ENCODE data around the gene EPHA3. TPM values are rescaled to one million over a fixed set of nuclear protein-coding genes. Genes with fewer than 3 reads are reported as not detected.

Gene EPHA3
- total RNA-seq, 1 experiment from 2014 or later = not detected

GRCh38 chr3:89449086-89449485 is 341.7 kb downstream of the EPHA3 start:
- no peak for DNase-seq
- no peak overlapping the region for H3K4me3 ChIP-seq (ENCODE audit: low read depth, low read length)
- H3K27ac Mint-ChIP-seq (ENCODE audit: unreplicated experiment) = no peak overlapping the region
- no TSS peak for BruUV-seq (replicated peaks)
- H3K27me3 Mint-ChIP-seq (ENCODE audit: insufficient read depth, unreplicated experiment) = no peaks in the 10 kb centered on the region
- CTCF ChIA-PET = no interaction called here
- intact Hi-C loops (cut with micrococcal nuclease; ENCODE audit: unreplicated experiment) = no loop called here
- no peaks in the 10 kb centered on the region for H3K36me3 ChIP-seq (ENCODE audit: control insufficient read depth, insufficient read depth, low read length)
- H3K9me3 ChIP-seq = no peaks in the 10 kb centered on the region
- no peaks in the 10 kb centered on the region for H3K4me1 Mint-ChIP-seq (ENCODE audit: low read depth, unreplicated experiment)
- TF ChIP-seq, protein P1, sequence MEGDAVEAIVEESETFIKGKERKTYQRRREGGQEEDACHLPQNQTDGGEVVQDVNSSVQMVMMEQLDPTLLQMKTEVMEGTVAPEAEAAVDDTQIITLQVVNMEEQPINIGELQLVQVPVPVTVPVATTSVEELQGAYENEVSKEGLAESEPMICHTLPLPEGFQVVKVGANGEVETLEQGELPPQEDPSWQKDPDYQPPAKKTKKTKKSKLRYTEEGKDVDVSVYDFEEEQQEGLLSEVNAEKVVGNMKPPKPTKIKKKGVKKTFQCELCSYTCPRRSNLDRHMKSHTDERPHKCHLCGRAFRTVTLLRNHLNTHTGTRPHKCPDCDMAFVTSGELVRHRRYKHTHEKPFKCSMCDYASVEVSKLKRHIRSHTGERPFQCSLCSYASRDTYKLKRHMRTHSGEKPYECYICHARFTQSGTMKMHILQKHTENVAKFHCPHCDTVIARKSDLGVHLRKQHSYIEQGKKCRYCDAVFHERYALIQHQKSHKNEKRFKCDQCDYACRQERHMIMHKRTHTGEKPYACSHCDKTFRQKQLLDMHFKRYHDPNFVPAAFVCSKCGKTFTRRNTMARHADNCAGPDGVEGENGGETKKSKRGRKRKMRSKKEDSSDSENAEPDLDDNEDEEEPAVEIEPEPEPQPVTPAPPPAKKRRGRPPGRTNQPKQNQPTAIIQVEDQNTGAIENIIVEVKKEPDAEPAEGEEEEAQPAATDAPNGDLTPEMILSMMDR (IDR thresholded peaks at IDR 0.05; ENCODE audit: insufficient read depth in 1 of 2, low read depth in 1 of 2, low read length in 1 of 2, severe bottlenecking in 1 of 2, unreplicated experiment in 1 of 2) = no peak
- POLR2A ChIA-PET = no interaction called here
- H3K27me3 ChIP-seq (replicated peaks; ENCODE audit: control insufficient read depth, insufficient read depth, low read length) = no peaks in the 10 kb centered on the region
- H3K4me3 Mint-ChIP-seq (ENCODE audit: unreplicated experiment) = no peak overlapping the region
- H3K36me3 Mint-ChIP-seq (ENCODE audit: insufficient read depth, unreplicated experiment) = no peaks in the 10 kb centered on the region
- no peaks in the 10 kb centered on the region for H3K9me3 Mint-ChIP-seq (ENCODE audit: unreplicated experiment)
- H3K4me1 ChIP-seq = no peaks in the 10 kb centered on the region

DNA sequence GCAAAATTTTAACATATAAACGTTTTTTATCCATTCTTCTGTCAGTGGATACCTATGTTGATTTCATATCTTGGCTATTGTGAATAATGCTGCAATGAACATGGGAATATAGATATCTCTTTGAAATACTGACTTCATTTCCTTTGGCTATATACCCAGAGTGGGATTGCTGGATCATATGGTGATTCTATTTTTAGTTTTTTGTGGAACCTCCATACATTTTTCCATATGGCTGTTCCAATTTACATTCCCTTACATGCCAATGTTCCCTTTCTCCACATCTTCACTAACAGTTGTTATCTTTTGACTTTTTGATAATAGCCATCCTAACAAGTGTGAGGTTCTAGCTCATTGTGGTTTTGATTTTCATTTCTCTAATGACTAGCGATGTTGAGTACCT is 344.6 kb downstream of the EPHA3 start:
- no peaks in the 10 kb centered on the region for H3K36me3 ChIP-seq (ENCODE audit: control insufficient read depth, insufficient read depth, low read length)
- no peak for DNase-seq
- Mint-ChIP-seq H3K9me3 (ENCODE audit: unreplicated experiment) (no peaks in the 10 kb centered on the region), H3K36me3 (ENCODE audit: insufficient read depth, unreplicated experiment) (no peaks in the 10 kb centered on the region), H3K4me1 (ENCODE audit: low read depth, unreplicated experiment) (no peaks in the 10 kb centered on the region), H3K4me3 (ENCODE audit: unreplicated experiment) (no peak overlapping the region), H3K27ac (ENCODE audit: unreplicated experiment) (no peak overlapping the region), H3K27me3 (ENCODE audit: insufficient read depth, unreplicated experiment) (no peaks in the 10 kb centered on the region)
- no peaks in the 10 kb centered on the region for H3K9me3 ChIP-seq
- no peaks in the 10 kb centered on the region for H3K27me3 ChIP-seq (replicated peaks; ENCODE audit: control insufficient read depth, insufficient read depth, low read length)
- no TSS peak for BruUV-seq (replicated peaks)
- POLR2A ChIA-PET = no interaction called here
- H3K4me3 ChIP-seq (ENCODE audit: low read depth, low read length) = no peak overlapping the region
- TF ChIP-seq, protein P1 (IDR thresholded peaks at IDR 0.05; ENCODE audit: insufficient read depth in 1 of 2, low read depth in 1 of 2, low read length in 1 of 2, severe bottlenecking in 1 of 2, unreplicated experiment in 1 of 2) = no peak
- intact Hi-C loops (cut with micrococcal nuclease; ENCODE audit: unreplicated experiment) = no loop called here
- CTCF ChIA-PET = no interaction called here
- no peaks in the 10 kb centered on the region for H3K4me1 ChIP-seq

DNA sequence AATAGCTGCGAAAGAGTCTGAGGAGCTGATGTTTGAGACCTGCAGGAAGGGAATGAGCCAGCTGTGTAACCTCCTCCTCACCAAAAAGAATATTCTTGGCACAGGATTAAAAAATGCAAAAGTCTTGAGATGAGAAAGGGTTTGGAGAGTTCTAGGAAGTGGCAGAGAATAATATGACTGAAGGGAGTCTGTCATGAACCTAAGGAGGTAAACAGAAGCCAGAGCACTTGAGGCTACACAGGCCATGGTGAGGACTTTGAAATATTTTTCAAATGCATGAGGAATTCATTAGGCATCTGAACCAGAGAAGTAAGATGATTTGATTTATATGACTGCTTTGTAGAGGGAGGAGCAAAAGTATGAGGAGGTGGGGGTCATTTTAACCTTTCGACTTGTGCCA is 347.8 kb downstream of the EPHA3 start:
- Mint-ChIP-seq H3K27ac (ENCODE audit: unreplicated experiment) (no peak overlapping the region), H3K27me3 (ENCODE audit: insufficient read depth, unreplicated experiment) (no peaks in the 10 kb centered on the region), H3K36me3 (ENCODE audit: insufficient read depth, unreplicated experiment) (no peaks in the 10 kb centered on the region), H3K4me3 (ENCODE audit: unreplicated experiment) (no peak overlapping the region), H3K9me3 (ENCODE audit: unreplicated experiment) (no peaks in the 10 kb centered on the region), H3K4me1 (ENCODE audit: low read depth, unreplicated experiment) (no peaks in the 10 kb centered on the region)
- H3K9me3 ChIP-seq = no peaks in the 10 kb centered on the region
- no peaks in the 10 kb centered on the region for H3K36me3 ChIP-seq (ENCODE audit: control insufficient read depth, insufficient read depth, low read length)
- TF ChIP-seq, protein P1 (IDR thresholded peaks at IDR 0.05; ENCODE audit: insufficient read depth in 1 of 2, low read depth in 1 of 2, low read length in 1 of 2, severe bottlenecking in 1 of 2, unreplicated experiment in 1 of 2) = no peak
- CTCF ChIA-PET = no interaction called here
- intact Hi-C loops (cut with micrococcal nuclease; ENCODE audit: unreplicated experiment) = no loop called here
- no peaks in the 10 kb centered on the region for H3K27me3 ChIP-seq (replicated peaks; ENCODE audit: control insufficient read depth, insufficient read depth, low read length)
- no peak for DNase-seq
- H3K4me1 ChIP-seq = no peaks in the 10 kb centered on the region
- BruUV-seq (replicated peaks) = no TSS peak
- POLR2A ChIA-PET = no interaction called here
- H3K4me3 ChIP-seq (ENCODE audit: low read depth, low read length) = no peak overlapping the region
